Cardiac ventricle fibroblast (primary cell): ENCODE data around the gene ANTKMT. TPM values are rescaled to one million over a fixed set of nuclear protein-coding genes. Genes with fewer than 3 reads are reported as not detected.

ENCODE experiments used
- total RNA-seq: library from RNA; depleted of rRNA; stranded (reverse); fragments of >200 nt; gene quantifications from 2 replicates; pipeline ENCODE4 v1.2.3, GENCODE V29; 2015

Gene ANTKMT
- total RNA-seq: 30.0 and 34.0 TPM in 2 replicates

GRCh38 chr16:720990-721764 lies at the start of gene ANTKMT:
ANTKMT (plus strand) TSS chr16:721146; CDS start chr16:721275, 129 bp downstream.

GRCh38 chr16:674968-675883 lies 45.7 kb upstream of the ANTKMT start, which contains the start of gene RHBDL1:
RHBDL1 (plus strand) TSS chr16:675671; CDS start chr16:675791, 120 bp downstream.

GRCh38 chr16:679814-680624 lies 40.9 kb upstream of the ANTKMT start, which contains the start of gene STUB1:
STUB1 (plus strand) TSS chr16:680410; CDS start chr16:680526, 116 bp downstream.

GRCh38 chr16:684071-684794 lies 36.7 kb upstream of the ANTKMT start, which contains the start of gene JMJD8:
JMJD8 (minus strand) TSS chr16:684334; CDS start chr16:684319, 15 bp downstream.

GRCh38 chr16:705431-706188 lies 15.3 kb upstream of the ANTKMT start, which contains the start of gene FBXL16:
FBXL16 (minus strand) TSS chr16:705801; CDS start chr16:697405, 8,396 bp downstream.

GRCh38 chr16:714558-715476 lies 6.1 kb upstream of the ANTKMT start, which contains the start of gene METRN:
METRN (plus strand) TSS chr16:715118; CDS start chr16:715290, 172 bp downstream.

GRCh38 chr16:726438-727290 lies 5.7 kb downstream of the ANTKMT start, which contains the start of the genes CCDC78 and HAGHL:
CCDC78 (minus strand) TSS chr16:726443; CDS start chr16:726367, 76 bp downstream.
HAGHL (plus strand) TSS chr16:727106; CDS start chr16:727510, 404 bp downstream.

GRCh38 chr16:740764-741505 lies 20.0 kb downstream of the ANTKMT start, which contains the start of gene CIAO3:
CIAO3 (minus strand) TSS chr16:740997; CDS start chr16:740985, 12 bp downstream.

GRCh38 chr16:760545-761343 lies 39.8 kb downstream of the ANTKMT start, which contains the start of gene MSLN:
MSLN (plus strand) TSS chr16:760734; CDS start chr16:762681, 1,947 bp downstream.

Other genes with a start within 250 kb of the ANTKMT start
- gene CAPN15, start 193.4 kb upstream of the ANTKMT start, total RNA-seq: 29.2 and 37.8 TPM in 2 replicates
- gene PRR35, start 160.8 kb upstream of the ANTKMT start, total RNA-seq: not detected in 2 replicates
- gene NHLRC4, start 154.1 kb upstream of the ANTKMT start, total RNA-seq: 3.5 and 4.4 TPM in 2 replicates
- 20.2 and 25.1 TPM in 2 replicates for gene PIGQ, start 151.2 kb upstream of the ANTKMT start, total RNA-seq
- 10.9 and 19.7 TPM in 2 replicates for gene RAB40C, start 131.1 kb upstream of the ANTKMT start, total RNA-seq
- 0.06 TPM in 1 of 2 replicates, not detected in the other for gene WFIKKN1, start 90.2 kb upstream of the ANTKMT start, total RNA-seq
- gene METTL26, start 84.8 kb upstream of the ANTKMT start, total RNA-seq: 187 and 190 TPM in 2 replicates
- 21.0 and 34.2 TPM in 2 replicates for gene MCRIP2, start 79.3 kb upstream of the ANTKMT start, total RNA-seq
- 5.7 and 9.1 TPM in 2 replicates for gene WDR90, start 71.8 kb upstream of the ANTKMT start, total RNA-seq
- gene RHOT2, start 53.0 kb upstream of the ANTKMT start, total RNA-seq: 18.7 and 19.5 TPM in 2 replicates
- 0.50 and 1.5 TPM in 2 replicates for gene RHBDL1, start 45.5 kb upstream of the ANTKMT start, total RNA-seq
- gene STUB1, start 40.7 kb upstream of the ANTKMT start, total RNA-seq: 97.2 and 118 TPM in 2 replicates
- 47.8 and 63.7 TPM in 2 replicates for gene JMJD8, start 36.8 kb upstream of the ANTKMT start, total RNA-seq
- 14.2 and 14.9 TPM in 2 replicates for gene WDR24, start 30.7 kb upstream of the ANTKMT start, total RNA-seq
- not detected in 2 replicates for gene FBXL16, start 15.3 kb upstream of the ANTKMT start, total RNA-seq
- 115 and 126 TPM in 2 replicates for gene METRN, start 6.0 kb upstream of the ANTKMT start, total RNA-seq
- 0.10 and 1.3 TPM in 2 replicates for gene CCDC78, start 5.3 kb downstream of the ANTKMT start, total RNA-seq
- 5.9 and 16.4 TPM in 2 replicates for gene HAGHL, start 6.0 kb downstream of the ANTKMT start, total RNA-seq
- gene CIAO3, start 19.9 kb downstream of the ANTKMT start, total RNA-seq: 8.9 and 16.7 TPM in 2 replicates
- not detected in 2 replicates for gene MSLN, start 39.6 kb downstream of the ANTKMT start, total RNA-seq
- gene RPUSD1, start 67.2 kb downstream of the ANTKMT start, total RNA-seq: 20.3 and 26.0 TPM in 2 replicates
- gene CHTF18, start 67.5 kb downstream of the ANTKMT start, total RNA-seq: 2.0 and 4.9 TPM in 2 replicates
- gene GNG13, start 79.6 kb downstream of the ANTKMT start, total RNA-seq: not detected in 2 replicates
- gene LMF1, start 249.8 kb downstream of the ANTKMT start, total RNA-seq: 26.4 and 41.9 TPM in 2 replicates